Mesodermal cell (in vitro differentiated cells): ENCODE measurements around the gene MCEMP1.

ENCODE experiments used
- H3K27ac ChIP-seq: 2 replicates; pipeline ENCODE4 v1.7.0; 2013; ENCODE audit warnings: mild to moderate bottlenecking, low read depth, low read length, moderate library complexity; ENCODE audit not compliant: severe bottlenecking
- H3K36me3 ChIP-seq: 2 replicates; pipeline ENCODE4 v1.7.1; 2013; ENCODE audit warnings: mild to moderate bottlenecking, low read length, moderate library complexity; ENCODE audit not compliant: control insufficient read depth, insufficient read depth
- H3K4me1 ChIP-seq: one replicate; pipeline ENCODE4 v1.7.1; 2013; ENCODE audit warnings: mild to moderate bottlenecking, low read length; ENCODE audit not compliant: insufficient read depth, control insufficient read depth, poor library complexity, severe bottlenecking
- H3K4me3 ChIP-seq: 2 replicates; pipeline ENCODE4 v1.7.0; 2013; ENCODE audit warnings: low read length, control low read depth, mild to moderate bottlenecking; ENCODE audit not compliant: insufficient read depth, poor library complexity, severe bottlenecking; ENCODE audit errors: extremely low read depth
- H3K9me3 ChIP-seq: 2 replicates; pipeline ENCODE4 v1.7.1; 2013; ENCODE audit warnings: mild to moderate bottlenecking, low read length, moderate library complexity; ENCODE audit not compliant: control insufficient read depth
- WGBS, 2 experiments: methylation state at CpG; one replicate each; pipeline ENCODE4 v1.1.5; 2013; ENCODE audit warnings: missing lambda C conversion rate in 2 of 2; ENCODE audit not compliant: insufficient coverage in 2 of 2; 5-methylcytosine and 5-hydroxymethylcytosine counted together

Gene MCEMP1

GRCh38 chr19:7645163-7645562, 31.7 kb upstream of the MCEMP1 start:
- no peaks in the 10 kb centered on the region for H3K36me3 ChIP-seq
- WGBS, 2 experiments: 95 to 99% methylated on average over 10 to 11 of the region's 14 CpGs
- H3K27ac ChIP-seq: no peak overlapping the region

GRCh38 chr19:7645656-7646425, 31.0 kb upstream of the MCEMP1 start:
- Histone ChIP-seq H3K36me3 (no peaks in the 10 kb centered on the region), H3K9me3 (no peaks in the 10 kb centered on the region), H3K27ac (no peak overlapping the region), H3K4me1 (no peaks in the 10 kb centered on the region), H3K4me3 (no peak overlapping the region)
- 86 to 88% methylated on average over 11 to 15 of the region's 20 CpGs for WGBS, 2 experiments

More at GRCh38 chr19:7645163-7645562, 31.7 kb upstream of the MCEMP1 start:
- H3K4me1 ChIP-seq: no peaks in the 10 kb centered on the region
- no peak overlapping the region for H3K4me3 ChIP-seq
- H3K9me3 ChIP-seq: no peaks in the 10 kb centered on the region

- H3K4me3 ChIP-seq: no peak overlapping the region
- WGBS, 2 experiments: 84 to 88% methylated on average over 5 to 8 of the region's 8 CpGs
- H3K36me3 ChIP-seq: no peaks in the 10 kb centered on the region
- no peaks in the 10 kb centered on the region for H3K9me3 ChIP-seq
- H3K27ac ChIP-seq: no peak overlapping the region
- no peaks in the 10 kb centered on the region for H3K4me1 ChIP-seq
These were observed 30.5 kb upstream of the MCEMP1 start for GRCh38 chr19:7646426-7646700.

- Histone ChIP-seq H3K4me1 (no peaks in the 10 kb centered on the region), H3K36me3 (no peaks in the 10 kb centered on the region), H3K4me3 (no peak overlapping the region), H3K27ac (no peak overlapping the region), H3K9me3 (no peaks in the 10 kb centered on the region)
- 90% methylated on average over 21 to 24 of the region's 26 CpGs for WGBS, 2 experiments
These were observed 29.7 kb upstream of the MCEMP1 start for GRCh38 chr19:7647156-7647555.

- WGBS, 2 experiments: 90 to 92% methylated on average over 15 of the region's 15 CpGs
- H3K9me3 ChIP-seq: no peaks in the 10 kb centered on the region
- no peaks in the 10 kb centered on the region for H3K36me3 ChIP-seq
- H3K4me1 ChIP-seq: no peaks in the 10 kb centered on the region
- H3K4me3 ChIP-seq: no peak overlapping the region
- no peak overlapping the region for H3K27ac ChIP-seq
These were observed 28.4 kb upstream of the MCEMP1 start for GRCh38 chr19:7648265-7649014.

- Histone ChIP-seq H3K27ac (no peak overlapping the region), H3K4me1 (no peaks in the 10 kb centered on the region), H3K4me3 (no peak overlapping the region), H3K36me3 (no peaks in the 10 kb centered on the region), H3K9me3 (no peaks in the 10 kb centered on the region)
- 0 to 16% methylated on average over 1 to 2 of the region's 2 CpGs for WGBS, 2 experiments
These were observed 26.7 kb upstream of the MCEMP1 start for GRCh38 chr19:7650148-7650547.

- Histone ChIP-seq H3K4me3 (no peak overlapping the region), H3K9me3 (no peaks in the 10 kb centered on the region), H3K27ac (no peak overlapping the region), H3K36me3 (no peaks in the 10 kb centered on the region), H3K4me1 (no peaks in the 10 kb centered on the region)
- WGBS, 2 experiments: 10 to 11% methylated on average over 23 of the region's 28 CpGs
These were observed 24.7 kb upstream of the MCEMP1 start for GRCh38 chr19:7652061-7652641.

- no peaks in the 10 kb centered on the region for H3K36me3 ChIP-seq
- H3K27ac ChIP-seq: no peak overlapping the region
- no peak overlapping the region for H3K4me3 ChIP-seq
- WGBS, 2 experiments: 71 to 78% methylated on average over 4 to 6 of the region's 8 CpGs
- no peaks in the 10 kb centered on the region for H3K9me3 ChIP-seq
- H3K4me1 ChIP-seq: no peaks in the 10 kb centered on the region
These were observed 22.5 kb upstream of the MCEMP1 start for GRCh38 chr19:7654401-7654800.

GRCh38 chr19:7655581-7655980, 21.3 kb upstream of the MCEMP1 start:
- Histone ChIP-seq H3K27ac (no peak overlapping the region), H3K4me3 (no peak overlapping the region), H3K4me1 (no peaks in the 10 kb centered on the region), H3K36me3 (no peaks in the 10 kb centered on the region), H3K9me3 (no peaks in the 10 kb centered on the region)
- WGBS, 2 experiments: 79 to 81% methylated on average over 8 of the region's 8 CpGs

GRCh38 chr19:7657131-7657751, 19.6 kb upstream of the MCEMP1 start:
- Histone ChIP-seq H3K9me3 (no peaks in the 10 kb centered on the region), H3K27ac (no peak overlapping the region), H3K36me3 (no peaks in the 10 kb centered on the region), H3K4me3 (no peak overlapping the region), H3K4me1 (no peaks in the 10 kb centered on the region)
- WGBS, 2 experiments: 68 to 74% methylated on average over 5 to 11 of the region's 14 CpGs
